Neuronal stem cell (in vitro differentiated cells): Measurements from ENCODE around the gene CFAP251.

Source experiments
- DNase-seq: peaks from one replicate; pipeline ENCODE4 v3.0.0-alpha.2; 2013; ENCODE audit warnings: low spot score
- H2AFZ ChIP-seq: one replicate; pipeline ENCODE4 v1.6.1; 2013; ENCODE audit warnings: mild to moderate bottlenecking, low read length, inconsistent platforms
- H2AK5ac ChIP-seq: 2 replicates; pipeline ENCODE4 v1.6.1; 2013; ENCODE audit warnings: low read depth, mild to moderate bottlenecking, inconsistent platforms, low read length, moderate library complexity, mixed read lengths
- H2BK120ac ChIP-seq: 2 replicates; pipeline ENCODE4 v1.6.1; 2013; ENCODE audit warnings: low read depth, mild to moderate bottlenecking, inconsistent platforms, low read length, moderate library complexity, mixed read lengths
- H2BK12ac ChIP-seq: one replicate; pipeline ENCODE4 v1.6.1; 2013; ENCODE audit warnings: low read length, inconsistent platforms
- H2BK15ac ChIP-seq: 2 replicates; pipeline ENCODE4 v1.6.1; 2013; ENCODE audit warnings: mild to moderate bottlenecking, low read length, inconsistent platforms, mixed read lengths
- H2BK5ac ChIP-seq: one replicate; pipeline ENCODE4 v1.6.1; 2013; ENCODE audit warnings: inconsistent platforms, mild to moderate bottlenecking, low read length, moderate library complexity
- H3K14ac ChIP-seq: one replicate; pipeline ENCODE4 v1.6.1; 2013; ENCODE audit warnings: low read length, inconsistent platforms
- H3K18ac ChIP-seq: 2 replicates; pipeline ENCODE4 v1.6.1; 2013; ENCODE audit warnings: low read length, inconsistent platforms
- H3K23ac ChIP-seq: 2 replicates; pipeline ENCODE4 v1.6.1; 2013; ENCODE audit warnings: low read depth, mild to moderate bottlenecking, mixed read lengths, low read length, inconsistent platforms; ENCODE audit not compliant: poor library complexity
- H3K27ac ChIP-seq: replicated peaks from 3 replicates; pipeline ENCODE4 v1.5.1; 2013; ENCODE audit warnings: low read length, inconsistent platforms
- H3K27me3 ChIP-seq, 3 experiments: 2 replicates each; pipeline ENCODE4 v1.6.1; 2013; ENCODE audit warnings: low read length in 3 of 3, mild to moderate bottlenecking in 2 of 3, inconsistent platforms in 1 of 3, low read depth in 1 of 3, mixed read lengths in 1 of 3, moderate library complexity in 1 of 3; ENCODE audit not compliant: control insufficient read depth in 3 of 3, insufficient read depth in 3 of 3
- H3K36me3 ChIP-seq, 2 donors: replicated peaks in 1 of 2; 2 replicates each; pipeline ENCODE4 v1.6.1; 2013; ENCODE audit warnings: low read length in 2 of 2; ENCODE audit not compliant: control insufficient read depth in 2 of 2, insufficient read depth in 2 of 2
- H3K4ac ChIP-seq: 2 replicates; pipeline ENCODE4 v1.6.1; 2013; ENCODE audit warnings: inconsistent platforms, mild to moderate bottlenecking, low read length, moderate library complexity
- H3K4me1 ChIP-seq, 2 donors: 1 replicate in 1 of 2; 2 replicates in 1 of 2; pipeline ENCODE4 v1.6.1; 2013; ENCODE audit warnings: low read length in 2 of 2, low read depth in 1 of 2; ENCODE audit not compliant: control insufficient read depth in 2 of 2, insufficient read depth in 1 of 2
- H3K4me2 ChIP-seq: one replicate; pipeline ENCODE4 v1.6.1; 2013; ENCODE audit warnings: mild to moderate bottlenecking, low read length, inconsistent platforms; ENCODE audit not compliant: insufficient read depth, poor library complexity, severe bottlenecking
- H3K4me3 ChIP-seq, 2 donors: 2 replicates each; pipeline ENCODE4 v1.5.1; 2013; ENCODE audit warnings: low read length in 2 of 2, mild to moderate bottlenecking in 2 of 2, inconsistent platforms in 1 of 2, moderate library complexity in 1 of 2
- H3K79me1 ChIP-seq: one replicate; pipeline ENCODE4 v1.6.1; 2013; ENCODE audit warnings: low read depth, mild to moderate bottlenecking, inconsistent platforms, low read length, moderate library complexity
- H3K9ac ChIP-seq: one replicate; pipeline ENCODE4 v1.6.1; 2013; ENCODE audit warnings: mild to moderate bottlenecking, low read depth, low read length, inconsistent platforms; ENCODE audit not compliant: poor library complexity
- H3K9me3 ChIP-seq, 2 donors: replicated peaks in 1 of 2; 2 replicates each; pipeline versions ENCODE3 to v1.6.1; 2013; ENCODE audit warnings: low read length in 2 of 2, mild to moderate bottlenecking in 2 of 2, inconsistent platforms in 1 of 2, low read depth in 1 of 2, mixed read lengths in 1 of 2, moderate library complexity in 1 of 2; ENCODE audit not compliant: control insufficient read depth in 2 of 2, insufficient read depth in 1 of 2
- H4K8ac ChIP-seq: one replicate; pipeline ENCODE4 v1.6.1; 2013; ENCODE audit warnings: low read depth, mild to moderate bottlenecking, inconsistent platforms, low read length, moderate library complexity
- H4K91ac ChIP-seq: one replicate; pipeline ENCODE4 v1.6.1; 2013; ENCODE audit warnings: low read length, low read depth, mild to moderate bottlenecking, inconsistent platforms; ENCODE audit not compliant: poor library complexity
- WGBS, 2 donors: extraction: QIAGEN DNeasy Blood & Tissue Kit; methylation state at CpG; one replicate each; pipeline ENCODE4 v1.1.7; 2013; ENCODE audit warnings: missing lambda C conversion rate in 2 of 2, mixed read lengths in 1 of 2; ENCODE audit not compliant: insufficient read length in 2 of 2, insufficient replicate concordance in 1 of 2; ENCODE audit errors: extremely low coverage in 2 of 2; 5-methylcytosine and 5-hydroxymethylcytosine counted together

Gene CFAP251

GRCh38 chr12:122029620-122030423, 111.4 kb downstream of the CFAP251 start:
- H2BK120ac ChIP-seq = no peak overlapping the region
- no peak overlapping the region for H2AFZ ChIP-seq
- H3K4me1 ChIP-seq = peaks cover 3 to 11% of the 10 kb centered on the region in 2 donors
- H4K91ac ChIP-seq = no peak overlapping the region
- H3K9ac ChIP-seq = peak overlapping the region; percentile 13
- H2BK12ac ChIP-seq = no peak overlapping the region
- H3K27ac ChIP-seq = no peak overlapping the region
- no peak for DNase-seq
- peaks cover 25% of the 10 kb centered on the region for H3K79me1 ChIP-seq
- H3K4me2 ChIP-seq = no peak overlapping the region
- H2BK15ac ChIP-seq = no peak overlapping the region
- no peak overlapping the region for H3K18ac ChIP-seq
- peaks cover 2 to 42% of the 10 kb centered on the region in 2 donors for H3K36me3 ChIP-seq
- no peak overlapping the region for H3K4ac ChIP-seq
- no peaks in the 10 kb centered on the region for H3K27me3 ChIP-seq
- peak overlapping the region; percentile 3 for H4K8ac ChIP-seq
- H3K14ac ChIP-seq = no peak overlapping the region
- H3K4me3 ChIP-seq = no peak overlapping the region
- H3K9me3 ChIP-seq = no peaks in the 10 kb centered on the region
- H2AK5ac ChIP-seq = no peak overlapping the region
- WGBS, 2 donors = no CpG with 5 or more reads among the region's 28 CpGs
- H2BK5ac ChIP-seq = no peak overlapping the region
- peak overlapping the region; percentile 75 for H3K23ac ChIP-seq

- no peak overlapping the region for H4K8ac ChIP-seq
- no CpG with 5 or more reads among the region's 13 CpGs for whole genome bisulfite sequencing, 2 donors
- no peak overlapping the region for H2BK120ac ChIP-seq
- no peak overlapping the region for H2BK12ac ChIP-seq
- peak overlapping the region; percentile 13 for H3K9ac ChIP-seq
- H3K79me1 ChIP-seq = peaks cover 25% of the 10 kb centered on the region
- H3K27me3 ChIP-seq = no peaks in the 10 kb centered on the region
- H3K23ac ChIP-seq = peak overlapping the region; percentile 75
- no peak overlapping the region for H2BK5ac ChIP-seq
- no peaks in the 10 kb centered on the region for H3K9me3 ChIP-seq
- H2AFZ ChIP-seq = no peak overlapping the region
- no peak overlapping the region for H4K91ac ChIP-seq
- no peak overlapping the region for H3K4me2 ChIP-seq
- no peak overlapping the region for H2AK5ac ChIP-seq
- DNase-seq = no peak
- no peak overlapping the region for H2BK15ac ChIP-seq
- peaks cover 3 to 11% of the 10 kb centered on the region in 2 donors for H3K4me1 ChIP-seq
- H3K18ac ChIP-seq = no peak overlapping the region
- H3K36me3 ChIP-seq = peaks cover 6 to 49% of the 10 kb centered on the region in 2 donors
- no peak overlapping the region for H3K4ac ChIP-seq
- H3K4me3 ChIP-seq = no peak overlapping the region
- H3K14ac ChIP-seq = no peak overlapping the region
- no peak overlapping the region for H3K27ac ChIP-seq
These were observed 112.1 kb downstream of the CFAP251 start for GRCh38 chr12:122030424-122031035.

- no peak for DNase-seq
- peaks cover 21% of the 10 kb centered on the region for H3K79me1 ChIP-seq
- no peak overlapping the region for H3K4me3 ChIP-seq
- H3K36me3 ChIP-seq = peaks cover 15 to 55% of the 10 kb centered on the region in 2 donors
- H3K18ac ChIP-seq = no peak overlapping the region
- WGBS, 2 donors = no CpG with 5 or more reads among the region's 21 CpGs
- H2BK5ac ChIP-seq = no peak overlapping the region
- H3K4me1 ChIP-seq = peaks cover 3 to 11% of the 10 kb centered on the region in 2 donors
- no peak overlapping the region for H4K8ac ChIP-seq
- no peak overlapping the region for H4K91ac ChIP-seq
- no peaks in the 10 kb centered on the region for H3K9me3 ChIP-seq
- no peak overlapping the region for H2AFZ ChIP-seq
- no peak overlapping the region for H3K4ac ChIP-seq
- H2AK5ac ChIP-seq = peak overlapping the region; percentile 13
- no peak overlapping the region for H2BK120ac ChIP-seq
- no peak overlapping the region for H3K9ac ChIP-seq
- H3K23ac ChIP-seq = no peak overlapping the region
- H3K14ac ChIP-seq = no peak overlapping the region
- no peak overlapping the region for H2BK15ac ChIP-seq
- H3K27ac ChIP-seq = no peak overlapping the region
- H3K27me3 ChIP-seq = no peaks in the 10 kb centered on the region
- no peak overlapping the region for H2BK12ac ChIP-seq
- no peak overlapping the region for H3K4me2 ChIP-seq
These were observed 113.2 kb downstream of the CFAP251 start for GRCh38 chr12:122031342-122032216.
